OCI-LY7 (cell line): Measurements from ENCODE around the gene TRIP10.

Source experiments
- CTCF ChIP-seq: fragments of 200-600 bp; sonication (generic); conservative IDR thresholded peaks from 2 replicates; pipeline ENCODE4 v1.5.1; 2014; ENCODE audit warnings: mild to moderate bottlenecking, antibody characterized with exemption, low read length, moderate library complexity, mixed read lengths
- EZH2phosphoT487 ChIP-seq: fragments of 200-600 bp; sonication (generic); IDR thresholded peaks from 2 replicates; pipeline ENCODE4 v1.6.1; 2018; ENCODE audit warnings: low read depth, borderline replicate concordance, mild to moderate bottlenecking, mixed run types, antibody characterized with exemption, low read length, moderate library complexity, mixed read lengths

GRCh38 chr19:6711605-6712004 lies 27.9 kb upstream of the TRIP10 start:
- TF ChIP-seq CTCF (no peak), EZH2phosphoT487 (no peak)
